IMR-90 (cell line): ENCODE measurements around the gene AGAP1.

Experiments used
- CHD1 ChIP-seq: IDR thresholded peaks from 2 replicates; pipeline ENCODE4 v1.6.1; 2012; ENCODE audit warnings: low read depth, low read length, improper control_type of control experiment
- NFE2L2 ChIP-seq: fragments of 150-350 bp; IDR thresholded peaks from 2 replicates; pipeline ENCODE4 v1.6.1; 2016; ENCODE audit warnings: low read depth, mild to moderate bottlenecking, low read length
- TF ChIP-seq, protein P1 (sequence below): conservative IDR thresholded peaks from 2 replicates; pipeline ENCODE4 v1.5.1; 2012; ENCODE audit warnings: mild to moderate bottlenecking, low read depth, low read length, improper control_type of control experiment

DNA sequence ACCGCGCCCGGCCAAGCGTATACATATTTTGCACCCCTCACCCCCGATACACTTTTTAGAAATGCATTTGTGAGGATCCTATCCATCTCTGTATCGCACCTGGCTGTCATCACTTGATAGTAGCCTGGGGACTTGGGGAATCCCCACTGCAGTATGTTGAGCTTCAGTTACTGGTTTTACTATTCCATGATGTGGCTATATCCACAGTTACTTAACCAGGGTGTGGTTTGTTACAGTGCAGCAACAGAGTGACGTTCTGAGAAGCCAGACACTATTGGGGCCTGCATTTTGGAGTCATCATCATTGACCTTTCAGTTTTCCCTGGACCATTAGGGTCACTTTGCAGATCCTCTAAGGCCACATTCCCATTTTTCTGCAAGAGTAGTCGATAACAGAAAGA lies 212.7 kb downstream of the AGAP1 start:
- TF ChIP-seq, protein P1, sequence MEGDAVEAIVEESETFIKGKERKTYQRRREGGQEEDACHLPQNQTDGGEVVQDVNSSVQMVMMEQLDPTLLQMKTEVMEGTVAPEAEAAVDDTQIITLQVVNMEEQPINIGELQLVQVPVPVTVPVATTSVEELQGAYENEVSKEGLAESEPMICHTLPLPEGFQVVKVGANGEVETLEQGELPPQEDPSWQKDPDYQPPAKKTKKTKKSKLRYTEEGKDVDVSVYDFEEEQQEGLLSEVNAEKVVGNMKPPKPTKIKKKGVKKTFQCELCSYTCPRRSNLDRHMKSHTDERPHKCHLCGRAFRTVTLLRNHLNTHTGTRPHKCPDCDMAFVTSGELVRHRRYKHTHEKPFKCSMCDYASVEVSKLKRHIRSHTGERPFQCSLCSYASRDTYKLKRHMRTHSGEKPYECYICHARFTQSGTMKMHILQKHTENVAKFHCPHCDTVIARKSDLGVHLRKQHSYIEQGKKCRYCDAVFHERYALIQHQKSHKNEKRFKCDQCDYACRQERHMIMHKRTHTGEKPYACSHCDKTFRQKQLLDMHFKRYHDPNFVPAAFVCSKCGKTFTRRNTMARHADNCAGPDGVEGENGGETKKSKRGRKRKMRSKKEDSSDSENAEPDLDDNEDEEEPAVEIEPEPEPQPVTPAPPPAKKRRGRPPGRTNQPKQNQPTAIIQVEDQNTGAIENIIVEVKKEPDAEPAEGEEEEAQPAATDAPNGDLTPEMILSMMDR = no peak
- TF ChIP-seq CHD1 = no peak
- TF ChIP-seq NFE2L2 = no peak
